ENCODE measurements around the gene TMEM97.
"Not testable (repeated sequence)": the region's sequence is repeated elsewhere in the genome, so short reads cannot be mapped to it uniquely, and the experiment has no call there.

TMEM97 gene

GRCh38 chr17:28335959-28336871 is 17.2 kb downstream of the TMEM97 start:
- TF ChIP-seq CTCF (IDR thresholded peaks at IDR 0.05; ENCODE audit: poor library complexity, severe bottlenecking), result no peak
- ATAC-seq (ENCODE audit: low read depth) (peak; percentile 47), DNase-seq (ENCODE audit: low spot score) (peak; percentile 86)
- peaks cover 20% of the 10 kb centered on the region for H3K4me1 ChIP-seq (ENCODE audit: insufficient read depth, poor library complexity, severe bottlenecking)
- no peaks in the 10 kb centered on the region for H3K27me3 ChIP-seq (ENCODE audit: insufficient read depth, poor library complexity, severe bottlenecking)
- peak overlapping the region; percentile 89 for H3K27ac ChIP-seq (ENCODE audit: poor library complexity, severe bottlenecking)
- peak overlapping the region; percentile 74 for H3K4me3 ChIP-seq (ENCODE audit: severe bottlenecking)
- H3K9me3 ChIP-seq (ENCODE audit: severe bottlenecking), result no peaks in the 10 kb centered on the region
- peaks cover 33% of the 10 kb centered on the region for H3K36me3 ChIP-seq (ENCODE audit: low read depth)

- H3K4me3 ChIP-seq (ENCODE audit: severe bottlenecking), result no peak overlapping the region
- no peak for ATAC-seq (ENCODE audit: low read depth)
These were observed 19.2 kb downstream of the TMEM97 start for GRCh38 chr17:28338056-28338768.

GRCh38 chr17:28338769-28339212 is 19.8 kb downstream of the TMEM97 start:
- not testable (repeated sequence) for ATAC-seq (ENCODE audit: low read depth); H3K9me3 ChIP-seq (ENCODE audit: severe bottlenecking); DNase-seq (ENCODE audit: low spot score); H3K4me3 ChIP-seq (ENCODE audit: severe bottlenecking); H3K27me3 ChIP-seq (ENCODE audit: insufficient read depth, poor library complexity, severe bottlenecking)
- H3K36me3 ChIP-seq (ENCODE audit: low read depth), result peaks cover 54% of the 10 kb centered on the region
- H3K27ac ChIP-seq (ENCODE audit: poor library complexity, severe bottlenecking), result peak overlapping the region; percentile 89
- peaks cover 20% of the 10 kb centered on the region for H3K4me1 ChIP-seq (ENCODE audit: insufficient read depth, poor library complexity, severe bottlenecking)

More at GRCh38 chr17:28338056-28338768, 19.2 kb downstream of the TMEM97 start:
- H3K9me3 ChIP-seq (ENCODE audit: severe bottlenecking), result no peaks in the 10 kb centered on the region
- TF ChIP-seq CTCF (IDR thresholded peaks at IDR 0.05; ENCODE audit: poor library complexity, severe bottlenecking), result no peak
- H3K4me1 ChIP-seq (ENCODE audit: insufficient read depth, poor library complexity, severe bottlenecking), result peaks cover 20% of the 10 kb centered on the region
- peaks cover 53% of the 10 kb centered on the region for H3K36me3 ChIP-seq (ENCODE audit: low read depth)
- H3K27ac ChIP-seq (ENCODE audit: poor library complexity, severe bottlenecking), result peak overlapping the region; percentile 89
- DNase-seq (ENCODE audit: low spot score), result no peak
- no peaks in the 10 kb centered on the region for H3K27me3 ChIP-seq (ENCODE audit: insufficient read depth, poor library complexity, severe bottlenecking)

GRCh38 chr17:28339431-28339830 is 20.4 kb downstream of the TMEM97 start:
- Histone ChIP-seq H3K4me1 (ENCODE audit: insufficient read depth, poor library complexity, severe bottlenecking) (peaks cover 20% of the 10 kb centered on the region), H3K9me3 (ENCODE audit: severe bottlenecking) (no peaks in the 10 kb centered on the region), H3K36me3 (ENCODE audit: low read depth) (peaks cover 56% of the 10 kb centered on the region), H3K27ac (ENCODE audit: poor library complexity, severe bottlenecking) (peak overlapping the region; percentile 89), H3K27me3 (ENCODE audit: insufficient read depth, poor library complexity, severe bottlenecking) (no peaks in the 10 kb centered on the region), H3K4me3 (ENCODE audit: severe bottlenecking) (no peak overlapping the region)
- TF ChIP-seq CTCF (IDR thresholded peaks at IDR 0.05; ENCODE audit: poor library complexity, severe bottlenecking), result no peak
- no peak for ATAC-seq (ENCODE audit: low read depth)
- no peak for DNase-seq (ENCODE audit: low spot score)

GRCh38 chr17:28340374-28340773 is 21.4 kb downstream of the TMEM97 start:
- peaks cover 20% of the 10 kb centered on the region for H3K4me1 ChIP-seq (ENCODE audit: insufficient read depth, poor library complexity, severe bottlenecking)
- no peaks in the 10 kb centered on the region for H3K9me3 ChIP-seq (ENCODE audit: severe bottlenecking)
- H3K27ac ChIP-seq (ENCODE audit: poor library complexity, severe bottlenecking), result no peak overlapping the region
- TF ChIP-seq CTCF (IDR thresholded peaks at IDR 0.05; ENCODE audit: poor library complexity, severe bottlenecking), result no peak
- DNase-seq (ENCODE audit: low spot score) (no peak), ATAC-seq (ENCODE audit: low read depth) (no peak)
- H3K36me3 ChIP-seq (ENCODE audit: low read depth), result peaks cover 63% of the 10 kb centered on the region
- no peak overlapping the region for H3K4me3 ChIP-seq (ENCODE audit: severe bottlenecking)
- no peaks in the 10 kb centered on the region for H3K27me3 ChIP-seq (ENCODE audit: insufficient read depth, poor library complexity, severe bottlenecking)

Measured in RWPE2 (cell line).